Measurements from ENCODE around the gene TRIP4. TPM values are rescaled to one million over a fixed set of nuclear protein-coding genes. Genes with fewer than 3 reads are reported as not detected.

TRIP4 gene
- total and polyA plus RNA-seq, 9 of the 15 experiments (the other 6 are each of a cell fraction or from before 2014, with no cell fraction given): 7.6 to 23.3 (median 16.7) TPM

GRCh38 chr15:64438653-64439447, 51.2 kb downstream of the TRIP4 start (continued):
- TF ChIP-seq VEZF1 (CRISPR knock-in tag; IDR thresholded peaks at IDR 0.05) (peak; percentile 42; the same call in 1 of the 2 replicates), ZMIZ1 (IDR thresholded peaks at IDR 0.05; ENCODE audit: low read depth in 2 of 2, low read length in 2 of 2) (peak in 1 of 2 experiments; percentile 89; a peak in 2 of 4 replicates), FIP1L1 (IDR thresholded peaks at IDR 0.05; ENCODE audit: low read depth, low read length, poor library complexity, severe bottlenecking) (no peak), RNF2 (IDR thresholded peaks at IDR 0.05) (peak; percentile 55; the same call in 1 of the 2 replicates), HMGXB4 (CRISPR knock-in tag; IDR thresholded peaks at IDR 0.05) (no peak), KHSRP (IDR thresholded peaks at IDR 0.05) (peak; percentile 77), ZNF75A (CRISPR knock-in tag; IDR thresholded peaks at IDR 0.05) (no peak)
- TF ChIP-seq, protein P1, sequence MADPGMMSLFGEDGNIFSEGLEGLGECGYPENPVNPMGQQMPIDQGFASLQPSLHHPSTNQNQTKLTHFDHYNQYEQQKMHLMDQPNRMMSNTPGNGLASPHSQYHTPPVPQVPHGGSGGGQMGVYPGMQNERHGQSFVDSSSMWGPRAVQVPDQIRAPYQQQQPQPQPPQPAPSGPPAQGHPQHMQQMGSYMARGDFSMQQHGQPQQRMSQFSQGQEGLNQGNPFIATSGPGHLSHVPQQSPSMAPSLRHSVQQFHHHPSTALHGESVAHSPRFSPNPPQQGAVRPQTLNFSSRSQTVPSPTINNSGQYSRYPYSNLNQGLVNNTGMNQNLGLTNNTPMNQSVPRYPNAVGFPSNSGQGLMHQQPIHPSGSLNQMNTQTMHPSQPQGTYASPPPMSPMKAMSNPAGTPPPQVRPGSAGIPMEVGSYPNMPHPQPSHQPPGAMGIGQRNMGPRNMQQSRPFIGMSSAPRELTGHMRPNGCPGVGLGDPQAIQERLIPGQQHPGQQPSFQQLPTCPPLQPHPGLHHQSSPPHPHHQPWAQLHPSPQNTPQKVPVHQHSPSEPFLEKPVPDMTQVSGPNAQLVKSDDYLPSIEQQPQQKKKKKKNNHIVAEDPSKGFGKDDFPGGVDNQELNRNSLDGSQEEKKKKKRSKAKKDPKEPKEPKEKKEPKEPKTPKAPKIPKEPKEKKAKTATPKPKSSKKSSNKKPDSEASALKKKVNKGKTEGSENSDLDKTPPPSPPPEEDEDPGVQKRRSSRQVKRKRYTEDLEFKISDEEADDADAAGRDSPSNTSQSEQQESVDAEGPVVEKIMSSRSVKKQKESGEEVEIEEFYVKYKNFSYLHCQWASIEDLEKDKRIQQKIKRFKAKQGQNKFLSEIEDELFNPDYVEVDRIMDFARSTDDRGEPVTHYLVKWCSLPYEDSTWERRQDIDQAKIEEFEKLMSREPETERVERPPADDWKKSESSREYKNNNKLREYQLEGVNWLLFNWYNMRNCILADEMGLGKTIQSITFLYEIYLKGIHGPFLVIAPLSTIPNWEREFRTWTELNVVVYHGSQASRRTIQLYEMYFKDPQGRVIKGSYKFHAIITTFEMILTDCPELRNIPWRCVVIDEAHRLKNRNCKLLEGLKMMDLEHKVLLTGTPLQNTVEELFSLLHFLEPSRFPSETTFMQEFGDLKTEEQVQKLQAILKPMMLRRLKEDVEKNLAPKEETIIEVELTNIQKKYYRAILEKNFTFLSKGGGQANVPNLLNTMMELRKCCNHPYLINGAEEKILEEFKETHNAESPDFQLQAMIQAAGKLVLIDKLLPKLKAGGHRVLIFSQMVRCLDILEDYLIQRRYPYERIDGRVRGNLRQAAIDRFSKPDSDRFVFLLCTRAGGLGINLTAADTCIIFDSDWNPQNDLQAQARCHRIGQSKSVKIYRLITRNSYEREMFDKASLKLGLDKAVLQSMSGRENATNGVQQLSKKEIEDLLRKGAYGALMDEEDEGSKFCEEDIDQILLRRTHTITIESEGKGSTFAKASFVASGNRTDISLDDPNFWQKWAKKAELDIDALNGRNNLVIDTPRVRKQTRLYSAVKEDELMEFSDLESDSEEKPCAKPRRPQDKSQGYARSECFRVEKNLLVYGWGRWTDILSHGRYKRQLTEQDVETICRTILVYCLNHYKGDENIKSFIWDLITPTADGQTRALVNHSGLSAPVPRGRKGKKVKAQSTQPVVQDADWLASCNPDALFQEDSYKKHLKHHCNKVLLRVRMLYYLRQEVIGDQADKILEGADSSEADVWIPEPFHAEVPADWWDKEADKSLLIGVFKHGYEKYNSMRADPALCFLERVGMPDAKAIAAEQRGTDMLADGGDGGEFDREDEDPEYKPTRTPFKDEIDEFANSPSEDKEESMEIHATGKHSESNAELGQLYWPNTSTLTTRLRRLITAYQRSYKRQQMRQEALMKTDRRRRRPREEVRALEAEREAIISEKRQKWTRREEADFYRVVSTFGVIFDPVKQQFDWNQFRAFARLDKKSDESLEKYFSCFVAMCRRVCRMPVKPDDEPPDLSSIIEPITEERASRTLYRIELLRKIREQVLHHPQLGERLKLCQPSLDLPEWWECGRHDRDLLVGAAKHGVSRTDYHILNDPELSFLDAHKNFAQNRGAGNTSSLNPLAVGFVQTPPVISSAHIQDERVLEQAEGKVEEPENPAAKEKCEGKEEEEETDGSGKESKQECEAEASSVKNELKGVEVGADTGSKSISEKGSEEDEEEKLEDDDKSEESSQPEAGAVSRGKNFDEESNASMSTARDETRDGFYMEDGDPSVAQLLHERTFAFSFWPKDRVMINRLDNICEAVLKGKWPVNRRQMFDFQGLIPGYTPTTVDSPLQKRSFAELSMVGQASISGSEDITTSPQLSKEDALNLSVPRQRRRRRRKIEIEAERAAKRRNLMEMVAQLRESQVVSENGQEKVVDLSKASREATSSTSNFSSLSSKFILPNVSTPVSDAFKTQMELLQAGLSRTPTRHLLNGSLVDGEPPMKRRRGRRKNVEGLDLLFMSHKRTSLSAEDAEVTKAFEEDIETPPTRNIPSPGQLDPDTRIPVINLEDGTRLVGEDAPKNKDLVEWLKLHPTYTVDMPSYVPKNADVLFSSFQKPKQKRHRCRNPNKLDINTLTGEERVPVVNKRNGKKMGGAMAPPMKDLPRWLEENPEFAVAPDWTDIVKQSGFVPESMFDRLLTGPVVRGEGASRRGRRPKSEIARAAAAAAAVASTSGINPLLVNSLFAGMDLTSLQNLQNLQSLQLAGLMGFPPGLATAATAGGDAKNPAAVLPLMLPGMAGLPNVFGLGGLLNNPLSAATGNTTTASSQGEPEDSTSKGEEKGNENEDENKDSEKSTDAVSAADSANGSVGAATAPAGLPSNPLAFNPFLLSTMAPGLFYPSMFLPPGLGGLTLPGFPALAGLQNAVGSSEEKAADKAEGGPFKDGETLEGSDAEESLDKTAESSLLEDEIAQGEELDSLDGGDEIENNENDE (IDR thresholded peaks at IDR 0.05; ENCODE audit: low read depth, low read length): no peak

Measured in K562 (cell line).